CD1c-positive myeloid dendritic cell (primary cell): ENCODE data around the gene ELFN1.

Experiments
- DNase-seq: peaks from one replicate; pipeline ENCODE4 v3.0.0-alpha.2; 2016; ENCODE audit errors: extremely low spot score

ELFN1 gene

GRCh38 chr7:1725766-1726630, 55.9 kb downstream of the ELFN1 start:
- no peak for DNase-seq

- no peak for DNase-seq
These were observed 57.0 kb downstream of the ELFN1 start for GRCh38 chr7:1727079-1727478.

- no peak for DNase-seq
These were observed 57.9 kb downstream of the ELFN1 start for GRCh38 chr7:1727812-1728570.

- DNase-seq = no peak
These were observed 59.1 kb downstream of the ELFN1 start for GRCh38 chr7:1729183-1729582.

GRCh38 chr7:1729773-1730172, 59.7 kb downstream of the ELFN1 start:
- DNase-seq = no peak

- DNase-seq = no peak
These were observed 62.0 kb downstream of the ELFN1 start for GRCh38 chr7:1732072-1732471.

- DNase-seq = no peak
These were observed 62.6 kb downstream of the ELFN1 start for GRCh38 chr7:1732645-1733044.

GRCh38 chr7:1733206-1733907, 63.3 kb downstream of the ELFN1 start:
- DNase-seq = no peak

- no peak for DNase-seq
These were observed 64.0 kb downstream of the ELFN1 start for GRCh38 chr7:1733908-1734730.

GRCh38 chr7:1735262-1735661, 65.2 kb downstream of the ELFN1 start:
- DNase-seq = no peak

- DNase-seq = no peak
These were observed 65.9 kb downstream of the ELFN1 start for GRCh38 chr7:1735806-1736483.

- no peak for DNase-seq
These were observed 66.4 kb downstream of the ELFN1 start for GRCh38 chr7:1736484-1736817.

GRCh38 chr7:1736830-1737229, 66.8 kb downstream of the ELFN1 start:
- no peak for DNase-seq

GRCh38 chr7:1737523-1737922, 67.4 kb downstream of the ELFN1 start:
- no peak for DNase-seq

GRCh38 chr7:1737956-1738355, 67.9 kb downstream of the ELFN1 start:
- no peak for DNase-seq

- peak; percentile 8 for DNase-seq
These were observed 68.4 kb downstream of the ELFN1 start for GRCh38 chr7:1738511-1738910.

- no peak for DNase-seq
These were observed 68.9 kb downstream of the ELFN1 start for GRCh38 chr7:1738956-1739355.

GRCh38 chr7:1739593-1739992, 69.5 kb downstream of the ELFN1 start:
- no peak for DNase-seq

GRCh38 chr7:1740214-1740613, 70.1 kb downstream of the ELFN1 start:
- DNase-seq = no peak

- no peak for DNase-seq
These were observed 71.2 kb downstream of the ELFN1 start for GRCh38 chr7:1741246-1741645.
